GM12891 (cell line): ENCODE results near the gene FAM219A.

Source experiments
- POLR2A ChIP-seq: IDR thresholded peaks from 2 replicates; pipeline ENCODE4 v1.6.1; 2011; ENCODE audit warnings: low read depth, low read length, control low read depth
- POLR2AphosphoS5 ChIP-seq: IDR thresholded peaks from 2 replicates; pipeline ENCODE4 v1.6.1; 2011; ENCODE audit warnings: low read depth, low read length, control low read depth
- POU2F2 ChIP-seq: IDR thresholded peaks from 2 replicates; pipeline ENCODE4 v1.6.1; 2011; ENCODE audit warnings: low read depth, mild to moderate bottlenecking, control low read depth, low read length, moderate library complexity
- TAF1 ChIP-seq: IDR thresholded peaks from 2 replicates; pipeline ENCODE4 v1.6.1; 2011; ENCODE audit warnings: low read depth, low read length, control low read depth

DNA sequence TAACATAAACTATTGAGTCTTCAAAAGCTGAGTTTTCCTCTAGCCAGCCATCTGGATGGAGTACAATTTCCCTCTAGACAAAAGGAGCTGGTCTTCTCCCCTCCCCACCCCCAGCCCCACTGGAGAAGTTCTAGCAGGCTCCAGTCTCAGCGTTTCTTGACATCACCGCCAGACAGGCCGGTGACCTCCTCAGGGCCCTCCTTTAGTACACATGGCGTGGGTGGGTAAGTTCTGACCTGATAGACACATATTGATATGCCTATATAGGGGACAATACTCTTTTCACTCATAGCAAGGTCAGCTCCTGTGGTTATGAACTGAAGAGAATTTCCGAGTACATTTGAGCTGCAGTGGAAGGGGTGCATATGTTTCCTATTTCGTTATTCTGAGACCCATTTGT, 27.5 kb upstream of the FAM219A start:
- no peak for TF ChIP-seq POLR2A
- TF ChIP-seq TAF1, result no peak
- no peak for TF ChIP-seq POLR2AphosphoS5
- TF ChIP-seq POU2F2, result no peak
